Upper lobe of left lung (tissue), 6 donors: ENCODE measurements around the gene CNOT11. TPM values are rescaled to one million over a fixed set of nuclear protein-coding genes. Genes with fewer than 3 reads are reported as not detected.

ENCODE experiments used
- ATAC-seq, 2 donors: fragments of 200-7000 bp; cut with Tn5 transposase; one replicate each; pipeline ENCODE4 v1.9.1; 2022; ENCODE audit warnings: mild to moderate bottlenecking in 2 of 2, moderate library complexity in 2 of 2; ENCODE audit not compliant: low FRiP score in 2 of 2
- DNase-seq, 2 donors: peaks; one replicate each; pipeline ENCODE4 v3.0.0-alpha.2; 2019 to 2020
- H3K27ac ChIP-seq, 4 donors: fragments of 200-600 bp; sonication (generic); one replicate each; pipeline ENCODE4 v1.5.1; 2016 to 2019
- H3K27me3 ChIP-seq, 4 donors: fragments of 200-600 bp; sonication (generic); one replicate each; pipeline ENCODE4 v1.5.1; 2017 to 2019
- H3K36me3 ChIP-seq, 4 donors: fragments of 200-600 bp; sonication (generic); one replicate each; pipeline ENCODE4 v1.5.1; 2016 to 2019
- H3K4me1 ChIP-seq, 4 donors: fragments of 200-600 bp; sonication (generic); one replicate each; pipeline ENCODE4 v1.5.1; 2018 to 2019
- H3K4me3 ChIP-seq, 4 donors: fragments of 200-600 bp; sonication (generic); one replicate each; pipeline ENCODE4 v1.5.1; 2017 to 2019; ENCODE audit warnings: mild to moderate bottlenecking in 2 of 4, moderate library complexity in 1 of 4
- H3K9me3 ChIP-seq, 4 donors: fragments of 200-600 bp; sonication (generic); one replicate each; pipeline ENCODE4 v1.5.1; 2018 to 2019
- EP300 ChIP-seq, 4 donors: sonication (generic); formaldehyde crosslinking; IDR thresholded peaks; one replicate each; pipeline ENCODE4 v1.5.1; 2017; ENCODE audit warnings: antibody characterized with exemption in 4 of 4, control low read depth in 2 of 4
- POLR2A ChIP-seq, 4 donors: fragments of 450-650 bp; IDR thresholded peaks; one replicate each; pipeline ENCODE4 v1.5.1; 2016 to 2017; ENCODE audit warnings: antibody characterized with exemption in 4 of 4, mild to moderate bottlenecking in 2 of 4
- POLR2AphosphoS5 ChIP-seq, 2 donors: sonication (generic); formaldehyde crosslinking; IDR thresholded peaks; one replicate each; pipeline ENCODE4 v1.5.1; 2017; ENCODE audit warnings: antibody characterized with exemption in 2 of 2
- WGBS, 2 donors: methylation state at CpG; one replicate each; pipeline ENCODE4 v1.1.5; 2017 to 2018; 5-methylcytosine and 5-hydroxymethylcytosine counted together
- total RNA-seq, 6 donors: library from RNA; depleted of rRNA in 4 of 6; stranded (reverse); fragments of >200 nt in 4 of 6; gene quantifications; one replicate each; pipeline versions ENCODE4 v1.1.0 to v1.2.1, GENCODE V29; 2016 to 2021
- TF ChIP-seq, protein P1 (sequence below), 6 experiments: fragments of 450-650 bp in 4 of 6; fragments of 200-600 bp in 2 of 6; sonication (generic) in 2 of 6; IDR thresholded peaks; one replicate each; pipeline ENCODE4 v1.5.1; 2016 to 2019; ENCODE audit warnings: antibody characterized with exemption in 6 of 6
- donor health status: DM: no; HTN: no; CAD: no; lungs with moderate emphysema.
- donor health status: DM: no; HTN: yes; CAD: no; lungs with severe emphysema.

CNOT11 gene
- total RNA-seq = 10 to 100 TPM; 15.9 to 49.1 (median 30.4) TPM

DNA sequence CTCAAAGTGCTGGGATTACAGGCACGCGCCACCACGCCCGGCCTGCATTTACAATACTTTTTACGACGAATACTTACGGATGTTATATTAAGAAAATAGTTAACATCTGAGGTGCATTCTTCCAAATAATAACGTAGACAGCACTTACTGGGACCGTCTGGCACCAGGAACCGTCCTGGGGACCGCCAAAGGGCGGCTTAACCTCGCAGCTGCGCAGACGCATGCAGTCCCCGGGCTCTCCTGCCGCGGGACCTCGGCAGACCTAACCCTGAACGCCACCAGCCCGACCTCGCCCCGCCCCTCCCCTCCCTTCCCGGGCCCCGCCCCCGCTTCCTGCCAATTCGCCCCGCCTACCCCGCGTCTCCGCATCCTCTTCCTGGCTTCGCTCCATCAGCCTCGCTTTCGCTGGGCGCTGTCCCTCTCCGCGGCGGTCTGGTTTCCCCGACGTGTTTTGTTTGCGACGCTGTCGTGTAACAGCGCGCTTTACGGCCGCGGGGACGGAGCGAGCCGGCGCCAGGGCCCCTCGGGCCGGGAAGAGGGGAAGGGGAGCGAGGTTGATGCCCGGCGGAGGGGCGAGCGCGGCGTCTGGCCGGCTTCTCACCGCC is at the start of gene CNOT11:
Gene CNOT11 (plus strand): TSS at position 479 of the 605 bp plus-strand sequence. CDS start 79 bp downstream, at position 558.
- TF ChIP-seq POLR2A (IDR thresholded peaks at IDR 0.05) (peak in 2 of 4 donors; percentile 12 to 91), POLR2AphosphoS5 (IDR thresholded peaks at IDR 0.05) (peak; percentile 88 to 96), EP300 (IDR thresholded peaks at IDR 0.05) (peak in 1 of 4 donors; percentile 28)
- TF ChIP-seq, protein P1, sequence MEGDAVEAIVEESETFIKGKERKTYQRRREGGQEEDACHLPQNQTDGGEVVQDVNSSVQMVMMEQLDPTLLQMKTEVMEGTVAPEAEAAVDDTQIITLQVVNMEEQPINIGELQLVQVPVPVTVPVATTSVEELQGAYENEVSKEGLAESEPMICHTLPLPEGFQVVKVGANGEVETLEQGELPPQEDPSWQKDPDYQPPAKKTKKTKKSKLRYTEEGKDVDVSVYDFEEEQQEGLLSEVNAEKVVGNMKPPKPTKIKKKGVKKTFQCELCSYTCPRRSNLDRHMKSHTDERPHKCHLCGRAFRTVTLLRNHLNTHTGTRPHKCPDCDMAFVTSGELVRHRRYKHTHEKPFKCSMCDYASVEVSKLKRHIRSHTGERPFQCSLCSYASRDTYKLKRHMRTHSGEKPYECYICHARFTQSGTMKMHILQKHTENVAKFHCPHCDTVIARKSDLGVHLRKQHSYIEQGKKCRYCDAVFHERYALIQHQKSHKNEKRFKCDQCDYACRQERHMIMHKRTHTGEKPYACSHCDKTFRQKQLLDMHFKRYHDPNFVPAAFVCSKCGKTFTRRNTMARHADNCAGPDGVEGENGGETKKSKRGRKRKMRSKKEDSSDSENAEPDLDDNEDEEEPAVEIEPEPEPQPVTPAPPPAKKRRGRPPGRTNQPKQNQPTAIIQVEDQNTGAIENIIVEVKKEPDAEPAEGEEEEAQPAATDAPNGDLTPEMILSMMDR (IDR thresholded peaks at IDR 0.05) = peak in 3 of 6 experiments; percentile 0 to 19 (median 9)
- H3K4me3 ChIP-seq = peak within 1 kb of the TSS; percentile 77 to 95 (median 85)
- H3K36me3 ChIP-seq = peaks cover 0 to 7% (median 0%) of the 10 kb centered on the region in 4 donors
- H3K9me3 ChIP-seq = no peaks in the 10 kb centered on the region
- ATAC-seq (peak; percentile 96 to 97), DNase-seq (peak; percentile 98 to 99)
- WGBS, 2 donors = 0 to 1% methylated on average over 31 to 45 of the region's 63 CpGs
- no peaks in the 10 kb centered on the region for H3K27me3 ChIP-seq
- H3K27ac ChIP-seq = peak within 1 kb of the TSS; percentile 93 to 99 (median 97)
- H3K4me1 ChIP-seq = peaks cover 26 to 38% (median 34%) of the 10 kb centered on the region in 4 donors

DNA sequence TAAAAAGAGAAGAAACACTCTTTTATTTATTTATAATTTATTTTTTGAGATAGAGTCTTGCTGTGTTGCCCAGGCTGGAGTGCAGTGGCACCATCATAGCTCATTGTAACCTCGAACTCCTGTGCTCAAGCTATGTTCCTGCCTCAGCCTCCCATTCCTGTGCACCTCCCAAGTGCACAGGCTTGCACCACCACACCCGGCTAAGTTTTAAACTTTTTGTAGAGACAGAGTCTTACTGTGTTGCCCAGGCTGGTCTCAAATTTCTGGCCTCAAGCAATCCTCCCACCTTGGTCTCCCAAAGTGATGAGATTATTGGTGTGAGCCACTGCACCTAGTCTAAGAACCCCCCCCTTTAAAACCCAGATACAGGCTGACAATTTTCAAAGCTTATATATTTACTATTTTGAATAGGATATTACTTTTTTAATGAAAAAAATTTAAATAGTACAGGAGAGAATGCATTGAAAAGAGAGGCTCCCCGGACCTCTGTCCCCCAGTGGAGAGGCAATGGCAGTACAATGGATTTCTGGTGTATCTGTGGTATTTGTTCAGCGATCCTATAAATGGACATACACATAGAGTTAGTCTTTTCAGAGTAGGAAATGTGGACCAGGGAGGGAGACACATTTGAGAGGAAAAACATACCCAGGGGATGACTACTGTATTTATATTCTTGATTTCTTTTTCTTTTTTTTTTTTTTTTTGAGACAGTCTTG is 48.1 kb upstream of the CNOT11 start:
- TF ChIP-seq POLR2A (IDR thresholded peaks at IDR 0.05) (no peak), EP300 (IDR thresholded peaks at IDR 0.05) (no peak), POLR2AphosphoS5 (IDR thresholded peaks at IDR 0.05) (no peak)
- TF ChIP-seq, protein P1 (IDR thresholded peaks at IDR 0.05) = no peak
- H3K4me3 ChIP-seq = no peak overlapping the region
- H3K27me3 ChIP-seq = no peaks in the 10 kb centered on the region
- ATAC-seq = peak in 1 of 2 donors; percentile 43
- H3K36me3 ChIP-seq = no peaks in the 10 kb centered on the region
- H3K4me1 ChIP-seq = peaks cover 0 to 4% (median 2%) of the 10 kb centered on the region in 4 donors
- no peak for DNase-seq
- 96% methylated on average over 4 of the region's 4 CpGs for WGBS, 2 donors
- no peak overlapping the region for H3K27ac ChIP-seq
- no peaks in the 10 kb centered on the region for H3K9me3 ChIP-seq

DNA sequence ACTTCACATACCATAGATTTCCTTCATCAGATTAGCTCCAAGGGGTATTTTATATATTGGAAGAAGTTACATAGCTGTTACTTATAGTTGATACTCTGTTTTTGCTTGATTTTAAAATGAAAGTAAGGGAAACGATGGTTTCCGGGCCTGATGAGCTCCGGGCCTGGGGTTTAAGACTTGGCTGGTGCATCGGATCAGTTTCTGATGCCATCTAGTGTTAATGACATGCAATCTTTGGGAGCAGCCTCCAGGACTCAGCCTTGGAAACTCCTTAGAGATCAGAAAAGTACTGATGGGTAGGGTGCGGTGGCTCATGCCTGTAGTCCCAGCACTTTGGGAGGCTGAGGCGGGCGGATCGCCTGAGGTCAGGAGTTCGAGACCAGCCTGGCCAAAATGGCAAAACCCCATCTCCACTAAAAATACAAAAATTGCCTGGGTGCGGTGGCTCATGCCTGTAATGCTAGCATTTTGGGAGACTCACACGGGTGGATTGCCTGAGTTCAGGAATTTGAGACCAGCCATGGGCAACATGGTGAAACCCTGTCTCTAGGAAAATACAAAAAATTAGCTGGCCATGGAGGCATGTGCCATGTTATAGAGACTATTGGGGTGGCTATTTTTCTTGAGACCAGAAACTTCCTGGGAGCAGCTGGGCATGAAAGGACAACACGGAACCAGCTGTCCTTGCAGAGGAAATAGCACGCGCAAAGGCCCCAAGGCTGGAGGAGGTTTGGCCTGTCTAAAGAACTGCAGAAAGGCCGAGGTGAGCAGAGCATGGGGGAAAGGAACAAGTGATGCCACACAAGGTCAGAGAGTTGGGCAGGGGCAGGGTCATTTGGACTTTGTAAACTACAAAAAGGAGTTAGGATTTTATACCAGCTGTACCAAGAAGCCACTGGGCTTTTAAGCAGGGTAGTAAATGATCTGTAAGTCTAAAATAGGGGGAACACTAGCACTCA is 46.9 kb upstream of the CNOT11 start:
- Histone ChIP-seq H3K9me3 (peaks cover 0 to 3% (median 0%) of the 10 kb centered on the region in 4 donors), H3K36me3 (no peaks in the 10 kb centered on the region), H3K4me1 (peaks cover 0 to 4% (median 2%) of the 10 kb centered on the region in 4 donors), H3K4me3 (peak overlapping the region in 2 of 4 donors; percentile 25 to 33), H3K27ac (no peak overlapping the region), H3K27me3 (no peaks in the 10 kb centered on the region)
- ATAC-seq (peak; percentile 74 to 95), DNase-seq (peak; percentile 43 to 62)
- WGBS, 2 donors = 53 to 56% methylated on average over 15 of the region's 15 CpGs
- TF ChIP-seq EP300 (IDR thresholded peaks at IDR 0.05) (no peak), POLR2A (IDR thresholded peaks at IDR 0.05) (no peak), POLR2AphosphoS5 (IDR thresholded peaks at IDR 0.05) (no peak)
- TF ChIP-seq, protein P1 (IDR thresholded peaks at IDR 0.05) = peak in 5 of 6 experiments; percentile 35 to 52 (median 43)

DNA sequence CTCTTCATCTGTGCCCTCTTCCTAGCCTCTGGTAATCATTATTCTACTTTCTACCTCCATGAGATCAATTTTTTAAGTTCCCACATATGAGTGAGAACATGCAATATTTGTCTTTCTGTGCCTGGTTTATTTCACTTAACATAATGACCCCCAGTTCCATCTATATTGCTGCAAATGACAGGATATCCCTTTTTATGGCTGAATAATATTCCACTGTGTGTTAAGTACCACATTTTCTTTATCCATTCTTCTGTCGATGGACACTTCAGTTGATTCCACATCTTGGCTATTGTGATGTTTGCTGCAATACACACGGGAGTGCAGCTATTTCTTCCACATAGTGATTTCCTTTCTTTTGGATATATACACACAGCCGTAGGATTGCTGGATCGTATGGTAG is 43.9 kb upstream of the CNOT11 start:
- peaks cover 0 to 4% (median 0%) of the 10 kb centered on the region in 4 donors for H3K4me1 ChIP-seq
- no peaks in the 10 kb centered on the region for H3K36me3 ChIP-seq
- H3K27ac ChIP-seq = no peak overlapping the region
- 70 to 82% methylated on average over 4 of the region's 4 CpGs for WGBS, 2 donors
- TF ChIP-seq EP300 (IDR thresholded peaks at IDR 0.05) (no peak), POLR2A (IDR thresholded peaks at IDR 0.05) (no peak), POLR2AphosphoS5 (IDR thresholded peaks at IDR 0.05) (no peak)
- TF ChIP-seq, protein P1 (IDR thresholded peaks at IDR 0.05) = no peak
- no peaks in the 10 kb centered on the region for H3K27me3 ChIP-seq
- H3K9me3 ChIP-seq = peaks cover 0 to 3% (median 0%) of the 10 kb centered on the region in 4 donors
- ATAC-seq (no peak), DNase-seq (no peak)
- no peak overlapping the region for H3K4me3 ChIP-seq
